ENCODE measurements around the gene CRNKL1. TPM values are rescaled to one million over a fixed set of nuclear protein-coding genes. Genes with fewer than 3 reads are reported as not detected.

Gene CRNKL1
- total RNA-seq, 4 donors from 2014 or later, result 24.9 to 37.7 (median 31.7) TPM

GRCh38 chr20:20076297-20077065 lies 24.2 kb upstream of the CRNKL1 start:
- 78% methylated on average over 5 to 7 of the region's 9 CpGs for WGBS, 2 donors (ENCODE audit: low coverage in 1 of 2)
- Histone ChIP-seq H3K9me3 (no peaks in the 10 kb centered on the region), H3K27ac (no peak overlapping the region), H3K4me1 (no peaks in the 10 kb centered on the region), H3K36me3 (no peaks in the 10 kb centered on the region), H3K4me3 (no peak overlapping the region), H3K27me3 (peaks cover 52% of the 10 kb centered on the region)
- TF ChIP-seq CTCF (IDR thresholded peaks at IDR 0.05), result no peak
- no peak for TF ChIP-seq EP300 (IDR thresholded peaks at IDR 0.05)
- TF ChIP-seq POLR2AphosphoS5 (IDR thresholded peaks at IDR 0.05), result no peak
- no peak for ATAC-seq

GRCh38 chr20:20075032-20075431 lies 22.8 kb upstream of the CRNKL1 start:
- 80% methylated on average over 2 of the region's 4 CpGs; no CpG with 5 or more reads in 1 of the 2 donors for WGBS, 2 donors (ENCODE audit: low coverage in 1 of 2)
- Histone ChIP-seq H3K4me1 (no peaks in the 10 kb centered on the region), H3K27me3 (peaks cover 41% of the 10 kb centered on the region), H3K9me3 (no peaks in the 10 kb centered on the region), H3K4me3 (no peak overlapping the region), H3K27ac (no peak overlapping the region), H3K36me3 (no peaks in the 10 kb centered on the region)
- TF ChIP-seq POLR2AphosphoS5 (IDR thresholded peaks at IDR 0.05) (no peak), EP300 (IDR thresholded peaks at IDR 0.05) (no peak), POLR2A (IDR thresholded peaks at IDR 0.05) (no peak), CTCF (IDR thresholded peaks at IDR 0.05) (no peak)
- ATAC-seq, result no peak

GRCh38 chr20:20073801-20074371 lies 21.6 kb upstream of the CRNKL1 start:
- WGBS, 2 donors (ENCODE audit: low coverage in 1 of 2), result 45 to 46% methylated on average over 11 to 12 of the region's 15 CpGs
- H3K36me3 ChIP-seq, result no peaks in the 10 kb centered on the region
- no peak overlapping the region for H3K4me3 ChIP-seq
- no peaks in the 10 kb centered on the region for H3K4me1 ChIP-seq
- peaks cover 35% of the 10 kb centered on the region for H3K27me3 ChIP-seq
- H3K27ac ChIP-seq, result no peak overlapping the region
- no peaks in the 10 kb centered on the region for H3K9me3 ChIP-seq
- no peak for ATAC-seq
- no peak for TF ChIP-seq EP300 (IDR thresholded peaks at IDR 0.05)
- no peak for TF ChIP-seq CTCF (IDR thresholded peaks at IDR 0.05)
- no peak for TF ChIP-seq POLR2AphosphoS5 (IDR thresholded peaks at IDR 0.05)
- no peak for TF ChIP-seq POLR2A (IDR thresholded peaks at IDR 0.05)

GRCh38 chr20:20070871-20071726 lies 18.8 kb upstream of the CRNKL1 start:
- Histone ChIP-seq H3K9me3 (no peaks in the 10 kb centered on the region), H3K4me1 (no peaks in the 10 kb centered on the region), H3K27ac (no peak overlapping the region), H3K4me3 (no peak overlapping the region), H3K27me3 (peaks cover 18% of the 10 kb centered on the region), H3K36me3 (no peaks in the 10 kb centered on the region)
- ATAC-seq, result no peak
- WGBS, 2 donors (ENCODE audit: low coverage in 1 of 2), result 59 to 70% methylated on average over 6 to 10 of the region's 10 CpGs
- TF ChIP-seq CTCF (IDR thresholded peaks at IDR 0.05) (no peak), POLR2A (IDR thresholded peaks at IDR 0.05) (no peak)
